Loucy (cell line): ENCODE results near the gene LATS1.

Experiments used
- EZH2phosphoT487 ChIP-seq: fragments of 200-600 bp; IDR thresholded peaks from 2 replicates; pipeline ENCODE4 v1.6.1; 2018; ENCODE audit warnings: antibody characterized with exemption, mild to moderate bottlenecking, moderate library complexity, borderline replicate concordance
- TF ChIP-seq, protein P1 (sequence below): fragments of 200-600 bp; sonication (generic); conservative IDR thresholded peaks from 2 replicates; pipeline ENCODE4 v1.5.1; 2014; ENCODE audit warnings: mild to moderate bottlenecking, antibody characterized with exemption, low read length

GRCh38 chr6:149681209-149681608, 36.7 kb downstream of the LATS1 start:
- TF ChIP-seq, protein P1, sequence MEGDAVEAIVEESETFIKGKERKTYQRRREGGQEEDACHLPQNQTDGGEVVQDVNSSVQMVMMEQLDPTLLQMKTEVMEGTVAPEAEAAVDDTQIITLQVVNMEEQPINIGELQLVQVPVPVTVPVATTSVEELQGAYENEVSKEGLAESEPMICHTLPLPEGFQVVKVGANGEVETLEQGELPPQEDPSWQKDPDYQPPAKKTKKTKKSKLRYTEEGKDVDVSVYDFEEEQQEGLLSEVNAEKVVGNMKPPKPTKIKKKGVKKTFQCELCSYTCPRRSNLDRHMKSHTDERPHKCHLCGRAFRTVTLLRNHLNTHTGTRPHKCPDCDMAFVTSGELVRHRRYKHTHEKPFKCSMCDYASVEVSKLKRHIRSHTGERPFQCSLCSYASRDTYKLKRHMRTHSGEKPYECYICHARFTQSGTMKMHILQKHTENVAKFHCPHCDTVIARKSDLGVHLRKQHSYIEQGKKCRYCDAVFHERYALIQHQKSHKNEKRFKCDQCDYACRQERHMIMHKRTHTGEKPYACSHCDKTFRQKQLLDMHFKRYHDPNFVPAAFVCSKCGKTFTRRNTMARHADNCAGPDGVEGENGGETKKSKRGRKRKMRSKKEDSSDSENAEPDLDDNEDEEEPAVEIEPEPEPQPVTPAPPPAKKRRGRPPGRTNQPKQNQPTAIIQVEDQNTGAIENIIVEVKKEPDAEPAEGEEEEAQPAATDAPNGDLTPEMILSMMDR, result no peak
- no peak for TF ChIP-seq EZH2phosphoT487
